HG03460 (cell line): ENCODE measurements around the gene RYR1.

Experiments used
- ATAC-seq: cut with Tn5 transposase; IDR thresholded peaks from one replicate; pipeline ENCODE4 v1.9.1; 2021; ENCODE audit not compliant: unreplicated experiment

The RYR1 gene

DNA sequence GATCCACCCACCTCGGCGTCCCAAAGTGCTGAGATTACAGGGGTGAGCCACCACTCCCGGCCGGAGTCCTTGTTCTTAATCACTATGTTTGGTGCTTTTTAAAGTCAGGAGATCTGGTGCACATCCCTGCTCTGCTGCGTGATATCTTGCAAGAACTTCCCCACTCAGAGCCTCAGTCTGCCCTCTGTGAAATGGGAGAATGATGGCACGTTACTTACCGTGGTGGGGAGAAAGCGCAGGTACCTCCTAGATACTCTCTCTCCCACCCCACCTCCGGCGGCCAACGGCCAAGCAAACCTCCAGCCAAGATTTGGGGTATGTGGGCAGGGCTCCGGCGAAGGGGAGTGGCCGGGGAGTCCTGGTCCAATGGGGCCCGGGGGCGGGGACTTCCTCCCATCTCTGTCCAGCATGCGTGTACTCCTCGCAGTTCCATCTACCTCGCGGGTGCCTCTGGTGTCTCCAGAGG lies at the start of gene RYR1:
RYR1 (plus strand) TSS at position 424 of the 466 bp plus-strand sequence. CDS start 139 bp downstream, outside the sequence.
- no peak for ATAC-seq

GRCh38 chr19:38383743-38384142 lies 49.7 kb upstream of the RYR1 start:
- no peak for ATAC-seq

- no peak for ATAC-seq
Measured at GRCh38 chr19:38384209-38385027, 49.1 kb upstream of the RYR1 start.

- ATAC-seq, result no peak
Measured at GRCh38 chr19:38385057-38385803, 48.3 kb upstream of the RYR1 start.

DNA sequence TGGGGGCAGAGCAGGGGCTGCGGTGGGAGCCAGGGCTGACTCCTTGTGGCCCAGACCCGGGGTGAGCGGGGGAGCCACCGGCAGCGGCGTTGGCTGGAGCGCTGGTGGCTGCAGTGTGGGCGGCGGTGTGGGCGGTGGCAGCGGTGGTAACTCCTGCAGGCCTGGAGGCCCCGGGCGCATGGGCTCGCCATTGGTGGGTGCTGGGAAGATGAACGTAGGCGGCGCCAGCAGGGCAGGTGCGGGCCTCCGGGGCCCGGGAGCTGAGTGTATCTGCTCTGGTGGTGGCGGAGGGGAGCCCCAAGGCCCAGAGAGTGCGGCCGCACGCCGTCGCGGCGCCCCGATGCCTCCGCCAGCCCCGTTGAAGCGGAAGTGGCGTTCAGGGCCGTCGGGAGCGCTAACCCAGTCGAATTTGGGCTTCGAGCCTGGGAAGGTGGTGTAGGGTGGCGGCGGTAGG lies 47.7 kb upstream of the RYR1 start:
- ATAC-seq, result no peak

- no peak for ATAC-seq
Measured at GRCh38 chr19:38386300-38386970, 47.1 kb upstream of the RYR1 start.

DNA sequence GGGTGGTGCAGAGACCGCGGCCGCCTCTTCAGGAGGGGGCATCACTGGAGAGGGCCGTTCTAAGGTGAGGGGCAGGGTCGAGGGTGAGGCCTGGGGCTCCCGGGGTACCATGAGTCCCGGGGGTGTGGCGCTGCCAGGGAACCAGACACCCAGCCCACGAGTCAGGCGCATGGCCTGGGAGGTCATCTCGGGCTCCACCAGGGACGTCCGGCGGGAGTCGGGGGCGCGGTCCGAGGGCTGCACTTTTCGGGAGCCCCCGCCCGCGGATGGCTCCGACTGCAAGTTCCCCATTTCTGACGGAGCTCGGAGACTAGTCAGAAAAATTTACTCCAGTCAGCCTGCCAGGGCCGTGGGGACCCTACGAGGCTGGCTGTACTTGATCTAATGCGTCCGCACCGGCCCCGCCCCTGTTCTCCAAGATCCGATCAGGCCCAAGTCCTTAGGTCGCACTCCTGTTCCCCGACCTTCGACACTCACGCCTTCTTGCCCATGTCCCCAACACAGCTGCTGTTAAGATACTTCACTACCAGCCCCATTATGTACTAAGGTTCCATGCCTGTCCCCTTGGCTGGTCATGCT lies 46.4 kb upstream of the RYR1 start:
- no peak for ATAC-seq

DNA sequence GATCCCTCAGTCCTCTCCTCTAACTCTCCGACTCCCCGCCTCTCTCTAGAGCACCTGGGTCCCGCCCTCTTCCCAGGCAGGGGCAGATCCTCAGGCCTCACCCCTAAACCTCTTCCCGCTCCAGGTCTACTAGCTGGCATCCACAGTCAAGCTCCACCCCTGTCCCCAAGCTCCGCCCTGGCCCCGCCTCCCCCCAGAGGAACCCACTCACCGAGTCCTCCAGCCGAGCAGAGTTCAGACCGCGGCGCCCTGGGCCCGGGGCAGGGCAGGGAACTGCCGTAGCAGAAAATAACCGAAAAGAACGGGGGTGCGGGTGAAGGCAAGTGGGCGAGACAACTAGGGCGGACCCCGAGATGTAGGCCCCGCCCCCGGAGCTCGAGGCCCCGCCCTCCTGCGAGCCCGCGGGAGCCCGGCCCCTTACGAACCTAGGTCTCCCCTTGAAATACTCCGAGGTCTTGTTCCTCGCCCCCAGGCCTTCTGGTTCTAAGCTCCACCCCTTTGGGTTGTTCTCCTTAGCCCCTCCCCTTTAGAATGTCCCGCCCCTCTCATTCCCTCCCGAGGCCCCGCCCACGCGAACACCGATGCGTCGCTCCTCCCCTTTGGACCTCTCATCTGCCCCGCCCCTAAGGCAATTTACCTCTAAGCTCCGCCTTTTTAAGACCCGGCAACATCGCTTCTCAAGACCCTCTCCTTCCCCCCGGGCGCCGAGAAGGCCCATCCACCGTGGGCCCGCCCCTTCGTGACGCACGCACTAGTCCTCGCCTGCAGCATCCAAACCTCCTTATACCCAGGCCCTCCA lies 45.7 kb upstream of the RYR1 start, which contains the start of gene GGN:
GGN (minus strand) TSS at position 485 of the 799 bp plus-strand sequence. CDS start 773 bp downstream, outside the sequence.
- peak; percentile 51 for ATAC-seq

- ATAC-seq, result no peak
Measured at GRCh38 chr19:38388349-38389100, 45.0 kb upstream of the RYR1 start, which contains the start of gene SPRED3. SPRED3 (plus strand) TSS chr19:38388697; CDS start chr19:38390303, 1,606 bp downstream.

GRCh38 chr19:38389101-38389925 lies 44.2 kb upstream of the RYR1 start:
- no peak for ATAC-seq

DNA sequence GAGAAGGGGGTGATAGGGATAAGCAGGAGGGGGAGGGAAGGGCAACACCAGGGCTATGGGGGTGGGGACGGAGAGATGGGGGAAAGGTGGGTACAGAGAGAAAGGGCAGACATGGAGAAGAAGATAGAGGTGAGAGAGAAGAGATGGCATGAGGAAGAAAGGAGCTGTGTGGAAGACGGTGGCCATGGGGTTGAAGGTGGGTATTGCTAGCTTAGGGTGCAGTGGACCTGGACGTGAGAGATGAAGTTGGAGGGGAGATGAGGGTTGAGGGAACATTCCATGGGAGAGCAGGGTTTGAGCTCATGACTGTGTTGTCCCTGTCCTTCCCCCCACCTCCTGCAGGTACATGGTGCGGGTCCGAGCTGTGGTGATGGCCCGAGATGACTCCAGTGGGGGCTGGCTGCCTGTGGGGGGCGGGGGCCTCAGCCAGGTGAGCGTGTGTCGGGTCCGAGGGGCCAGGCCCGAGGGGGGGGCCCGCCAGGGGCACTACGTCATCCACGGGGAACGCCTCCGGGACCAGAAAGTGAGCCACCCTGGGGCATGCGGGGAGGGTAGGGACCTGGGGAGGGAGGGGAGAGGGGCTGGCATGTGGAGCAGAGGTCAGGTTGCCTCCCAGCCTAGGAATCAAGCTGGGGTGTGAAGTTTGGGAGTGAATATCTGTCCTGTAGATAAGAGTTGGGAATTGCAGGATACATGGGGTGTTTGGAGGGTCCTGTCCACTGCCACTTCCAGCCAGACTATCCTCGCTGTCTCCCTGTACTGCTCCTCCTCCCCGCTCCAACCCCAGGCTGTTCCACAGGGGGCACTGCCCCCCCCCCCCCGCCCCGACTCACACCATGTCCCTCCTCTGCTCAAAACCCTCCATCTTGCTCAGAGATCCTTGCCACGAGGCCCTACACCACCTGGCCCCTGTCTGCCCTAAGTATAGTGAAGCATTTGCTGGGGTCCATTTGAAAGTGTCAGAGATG lies 43.2 kb upstream of the RYR1 start:
- ATAC-seq, result no peak

DNA sequence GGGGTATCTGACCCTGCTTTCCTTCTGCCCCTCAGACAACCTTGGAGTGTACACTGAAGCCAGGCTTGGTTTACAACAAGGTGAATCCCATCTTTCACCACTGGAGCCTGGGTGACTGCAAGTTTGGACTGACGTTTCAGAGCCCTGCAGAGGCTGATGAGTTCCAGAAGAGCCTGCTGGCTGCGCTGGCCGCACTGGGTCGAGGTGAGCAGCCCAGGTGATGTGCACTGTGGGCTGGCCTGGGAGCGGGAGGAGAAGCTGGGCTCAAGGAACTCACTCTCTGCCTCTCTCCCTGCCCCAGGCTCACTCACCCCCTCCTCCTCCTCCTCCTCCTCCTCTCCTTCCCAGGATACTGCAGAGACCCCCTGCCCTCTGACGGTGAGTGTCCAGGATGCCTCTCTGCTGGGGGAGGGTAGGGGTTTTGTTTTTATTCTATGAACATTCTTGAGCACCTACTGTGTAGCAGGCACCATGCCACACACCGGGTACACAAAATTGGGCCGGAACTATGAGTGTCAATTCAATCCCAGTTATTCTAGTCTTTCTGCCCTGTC lies 41.5 kb upstream of the RYR1 start:
- ATAC-seq, result no peak

- ATAC-seq, result no peak
Measured at GRCh38 chr19:38392707-38393308, 40.7 kb upstream of the RYR1 start.

DNA sequence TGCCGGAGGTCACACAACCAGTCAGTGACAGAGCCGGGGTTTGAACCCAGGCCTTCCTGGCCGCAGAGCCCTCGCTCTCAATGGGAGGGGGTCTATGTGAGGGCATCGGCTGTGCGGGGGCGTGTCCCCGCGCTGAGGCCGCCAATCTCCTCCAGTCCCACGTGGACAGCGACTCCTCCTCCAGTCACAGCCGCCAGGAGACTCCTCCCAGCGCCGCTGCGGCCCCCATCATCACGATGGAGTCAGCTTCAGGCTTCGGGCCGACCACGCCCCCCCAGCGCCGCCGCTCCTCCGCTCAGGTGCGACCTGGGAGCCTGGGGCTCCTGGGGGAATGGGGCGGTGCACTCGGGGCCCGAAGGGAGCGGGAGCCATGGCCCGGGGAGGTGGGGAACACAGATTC lies 39.0 kb upstream of the RYR1 start:
- no peak for ATAC-seq

DNA sequence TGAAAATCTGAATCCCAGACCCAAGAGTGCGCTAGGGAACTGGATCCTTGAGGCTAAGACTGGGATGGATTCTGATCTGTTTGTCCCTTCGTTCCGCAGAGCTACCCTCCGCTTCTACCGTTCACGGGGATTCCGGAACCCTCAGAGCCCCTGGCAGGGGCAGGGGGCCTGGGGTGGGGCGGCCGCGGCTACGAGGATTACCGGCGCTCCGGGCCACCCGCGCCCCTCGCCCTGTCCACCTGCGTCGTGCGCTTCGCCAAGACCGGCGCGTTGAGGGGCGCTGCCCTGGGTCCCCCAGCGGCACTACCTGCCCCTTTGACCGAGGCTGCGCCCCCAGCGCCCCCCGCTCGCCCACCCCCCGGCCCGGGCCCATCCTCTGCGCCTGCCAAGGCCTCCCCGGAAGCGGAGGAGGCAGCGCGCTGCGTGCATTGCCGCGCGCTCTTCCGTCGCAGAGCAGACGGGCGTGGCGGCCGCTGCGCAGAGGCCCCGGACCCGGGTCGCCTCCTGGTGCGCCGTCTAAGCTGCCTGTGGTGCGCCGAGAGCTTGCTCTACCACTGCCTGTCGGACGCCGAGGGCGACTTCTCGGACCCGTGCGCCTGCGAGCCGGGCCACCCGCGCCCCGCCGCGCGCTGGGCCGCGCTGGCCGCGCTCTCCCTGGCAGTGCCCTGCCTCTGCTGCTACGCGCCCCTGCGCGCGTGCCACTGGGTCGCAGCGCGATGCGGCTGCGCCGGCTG lies 37.9 kb upstream of the RYR1 start:
- no peak for ATAC-seq

GRCh38 chr19:38399081-38399480 lies 34.4 kb upstream of the RYR1 start:
- ATAC-seq, result no peak
